Measurements from ENCODE around the gene ERBB4. TPM values are rescaled to one million over a fixed set of nuclear protein-coding genes. Genes with fewer than 3 reads are reported as not detected.

Gene ERBB4
- total and polyA plus RNA-seq, 2 of the 8 experiments (the other 6 are each of a cell fraction or from before 2014, with no cell fraction given), result 0.34 to 1.3 TPM

- H2BK120ac ChIP-seq (replicated peaks; ENCODE audit: low read depth, low read length), result no peak overlapping the region
- H3K27ac ChIP-seq (ENCODE audit: low read depth, low read length), result no peak overlapping the region
- H3K4me3 ChIP-seq (ENCODE audit: extremely low read depth in 1 of 4, insufficient read depth in 2 of 4, low read depth in 3 of 4, low read length in 4 of 4), result no peak overlapping the region
- no peaks in the 10 kb centered on the region for H4K20me1 ChIP-seq (replicated peaks in 1 of 2; ENCODE audit: control insufficient read depth in 1 of 2, insufficient read depth in 2 of 2, low read length in 2 of 2)
- H3K9ac ChIP-seq (replicated peaks in 1 of 4; ENCODE audit: extremely low read depth in 1 of 4, low read depth in 3 of 4, low read length in 3 of 4), result no peak overlapping the region
- H3K4ac ChIP-seq (replicated peaks; ENCODE audit: insufficient read length, low read depth, low read length), result no peak overlapping the region
- no peak overlapping the region for H3K23ac ChIP-seq (ENCODE audit: insufficient read length)
- no peak overlapping the region for H4K8ac ChIP-seq (ENCODE audit: extremely low read depth, insufficient read depth, low read length)
- FAIRE-seq (no peak), DNase-seq (ENCODE audit: low read depth in 1 of 2, low spot score in 2 of 2) (no peak)
- H3K56ac ChIP-seq (replicated peaks; ENCODE audit: insufficient read length, low read depth, low read length), result no peak overlapping the region
- no peaks in the 10 kb centered on the region for H3K79me2 ChIP-seq (ENCODE audit: control insufficient read depth in 1 of 2, insufficient read depth in 2 of 2, low read length in 2 of 2)
- H3K9me3 ChIP-seq (ENCODE audit: insufficient read depth in 2 of 2, low read depth in 1 of 2, low read length in 1 of 2), result no peaks in the 10 kb centered on the region
- no peaks in the 10 kb centered on the region for H3K23me2 ChIP-seq (ENCODE audit: low read depth, low read length)
- no peak overlapping the region for H2BK20ac ChIP-seq (ENCODE audit: low read length)
- H2AK5ac ChIP-seq (ENCODE audit: low read depth, low read length), result no peak overlapping the region
- POLR2A ChIA-PET (ENCODE audit: partially characterized antibody), result no interaction called here
- H2AFZ ChIP-seq (ENCODE audit: low read length), result no peak overlapping the region
- CTCF ChIA-PET (ENCODE audit: partially characterized antibody), result no interaction called here
- WGBS, 2 experiments (ENCODE audit: extremely low coverage in 1 of 2, insufficient coverage in 1 of 2, insufficient read length in 1 of 2, insufficient replicate concordance in 2 of 2, low coverage in 1 of 2, low lambda C conversion rate in 2 of 2, missing lambda C conversion rate in 1 of 2), result 86% methylated on average over 1 of the region's 1 CpG; no CpG with 5 or more reads in 1 of the 2 experiments
- no peak overlapping the region for H2BK5ac ChIP-seq (ENCODE audit: low read depth, low read length)
- H3K18ac ChIP-seq (ENCODE audit: extremely low read depth, low read length), result no peak overlapping the region
- H3K36me3 ChIP-seq (ENCODE audit: control insufficient read depth in 2 of 4, insufficient read depth in 4 of 4, low read length in 3 of 4), result no peaks in the 10 kb centered on the region
- no peak overlapping the region for H2BK15ac ChIP-seq (ENCODE audit: low read length)
- no peaks in the 10 kb centered on the region for H3K79me1 ChIP-seq (ENCODE audit: low read depth, low read length)
- H3K4me1 ChIP-seq (replicated peaks in 1 of 4; ENCODE audit: control insufficient read depth in 3 of 4, insufficient read depth in 4 of 4, low read length in 3 of 4), result no peaks in the 10 kb centered on the region
- no peak overlapping the region for H3K14ac ChIP-seq (ENCODE audit: insufficient read length)
- no peaks in the 10 kb centered on the region for H3K27me3 ChIP-seq (replicated peaks in 1 of 4; ENCODE audit: control insufficient read depth in 3 of 4, extremely low read depth in 1 of 4, insufficient read depth in 3 of 4, low read length in 3 of 4)
- no peak overlapping the region for H4K91ac ChIP-seq (replicated peaks; ENCODE audit: insufficient read length, low read length)
- no peak overlapping the region for H2BK12ac ChIP-seq (ENCODE audit: low read depth, low read length)
- no peak overlapping the region for H4K5ac ChIP-seq (ENCODE audit: insufficient read length, low read depth, low read length)
- no peak overlapping the region for H3K4me2 ChIP-seq (ENCODE audit: insufficient read depth in 1 of 2, low read depth in 2 of 2, low read length in 2 of 2)
- TF ChIP-seq CHD2 (IDR thresholded peaks at IDR 0.05; ENCODE audit: low read length), result no peak
- TF ChIP-seq CEBPB (IDR thresholded peaks at IDR 0.05; ENCODE audit: low read depth, low read length), result no peak
- no peak for TF ChIP-seq SP4 (IDR thresholded peaks at IDR 0.05; ENCODE audit: low read length)
- no peak for TF ChIP-seq EGR1 (IDR thresholded peaks at IDR 0.05; ENCODE audit: borderline replicate concordance, low read depth, low read length)
Observed at GRCh38 chr2:212032032-212032431, 506.6 kb downstream of the ERBB4 start.
